ENCODE data around the gene MYBPC2.
A peak's percentile ranks its signal among the peaks of the same experiment; 100 is the strongest.
"Not testable (repeated sequence)": the region's sequence is repeated elsewhere in the genome, so short reads cannot be mapped to it uniquely, and the experiment has no call there.

The MYBPC2 gene

GRCh38 chr19:50460161-50460765, 27.6 kb downstream of the MYBPC2 start:
- DNase-seq: no peak

- peak; percentile 38 for DNase-seq
Observed at GRCh38 chr19:50461066-50461875, 28.6 kb downstream of the MYBPC2 start.

GRCh38 chr19:50462970-50463369, 30.3 kb downstream of the MYBPC2 start:
- no peak for DNase-seq

GRCh38 chr19:50464348-50464747, 31.7 kb downstream of the MYBPC2 start:
- no peak for DNase-seq

GRCh38 chr19:50465000-50465399, 32.3 kb downstream of the MYBPC2 start:
- DNase-seq: no peak

GRCh38 chr19:50465986-50466705, 33.5 kb downstream of the MYBPC2 start:
- DNase-seq: peak; percentile 83

- no peak for DNase-seq
Observed at GRCh38 chr19:50466706-50467039, 34.0 kb downstream of the MYBPC2 start.

GRCh38 chr19:50467566-50467965, 34.9 kb downstream of the MYBPC2 start:
- no peak for DNase-seq

- no peak for DNase-seq
Observed at GRCh38 chr19:50468818-50469217, 36.1 kb downstream of the MYBPC2 start.

- not testable (repeated sequence) for DNase-seq
Observed at GRCh38 chr19:50473336-50473735, 40.6 kb downstream of the MYBPC2 start.

GRCh38 chr19:50475101-50475568, 42.4 kb downstream of the MYBPC2 start:
- no peak for DNase-seq

GRCh38 chr19:50475736-50476223, 43.1 kb downstream of the MYBPC2 start:
- DNase-seq: no peak

GRCh38 chr19:50476224-50476906, 43.7 kb downstream of the MYBPC2 start, which contains the start of the genes EMC10 and GARIN5A:
Gene EMC10 (plus strand): TSS chr19:50476507. CDS start chr19:50476545, 38 bp downstream.
Gene GARIN5A (minus strand): TSS chr19:50476848. CDS start chr19:50476388, 460 bp downstream.
- peak; percentile 69 for DNase-seq

GRCh38 chr19:50476907-50477238, 44.2 kb downstream of the MYBPC2 start:
- DNase-seq: no peak

- DNase-seq: no peak
Observed at GRCh38 chr19:50477751-50478515, 45.2 kb downstream of the MYBPC2 start.

- peak; percentile 37 for DNase-seq
Observed at GRCh38 chr19:50478901-50479715, 46.4 kb downstream of the MYBPC2 start.

GRCh38 chr19:50479761-50480251, 47.1 kb downstream of the MYBPC2 start:
- no peak for DNase-seq

GRCh38 chr19:50480281-50481111, 47.8 kb downstream of the MYBPC2 start:
- DNase-seq: no peak

- no peak for DNase-seq
Observed at GRCh38 chr19:50481351-50482149, 48.9 kb downstream of the MYBPC2 start.

Data from SHP77 treated with DMSO at 0.1 percent for 48 hours (cell line).